GM23338 (cell line): ENCODE data around the gene ALOX15. TPM values are rescaled to one million over a fixed set of nuclear protein-coding genes. Genes with fewer than 3 reads are reported as not detected.

Source experiments
- ATAC-seq: fragments of 200-7000 bp; cut with Tn5 transposase; 3 replicates; pipeline ENCODE4 v1.9.1; 2020
- DNase-seq: peaks from one replicate; pipeline ENCODE4 v3.0.0-alpha.2; 2015; ENCODE audit warnings: low spot score
- H2AFZ ChIP-seq: fragments of 200-600 bp; sonication (generic); 2 replicates; pipeline ENCODE4 v1.8.0; 2016; ENCODE audit warnings: antibody characterized with exemption, mild to moderate bottlenecking, moderate library complexity
- H3F3A ChIP-seq: fragments of 200-600 bp; sonication (generic); replicated peaks from 2 replicates; pipeline ENCODE4 v1.8.0; 2017; ENCODE audit warnings: antibody characterized with exemption, mixed run types, low read depth
- H3K27ac ChIP-seq: fragments of 200-600 bp; sonication (generic); 2 replicates; pipeline ENCODE4 v1.6.1; 2016; ENCODE audit warnings: low read depth
- H3K27me3 ChIP-seq: fragments of 200-600 bp; sonication (generic); 2 replicates; pipeline ENCODE4 v1.8.0; 2016; ENCODE audit warnings: mild to moderate bottlenecking, mixed run types, moderate library complexity; ENCODE audit not compliant: insufficient read depth
- H3K36me3 ChIP-seq: fragments of 200-600 bp; sonication (generic); 2 replicates; pipeline ENCODE4 v1.8.0; 2016; ENCODE audit warnings: mild to moderate bottlenecking; ENCODE audit not compliant: insufficient read depth
- H3K4me1 ChIP-seq: fragments of 200-600 bp; sonication (generic); 2 replicates; pipeline ENCODE4 v1.8.0; 2016; ENCODE audit warnings: mild to moderate bottlenecking, moderate library complexity; ENCODE audit not compliant: insufficient read depth
- H3K4me2 ChIP-seq: fragments of 200-600 bp; sonication (generic); 2 replicates; pipeline ENCODE4 v1.7.1; 2017; ENCODE audit warnings: mixed run types
- H3K4me3 ChIP-seq: fragments of 200-600 bp; sonication (generic); 2 replicates; pipeline ENCODE4 v1.6.1; 2016; ENCODE audit warnings: mixed run types
- H3K79me2 ChIP-seq: fragments of 200-600 bp; sonication (generic); replicated peaks from 2 replicates; pipeline ENCODE4 v1.8.0; 2017; ENCODE audit warnings: mild to moderate bottlenecking; ENCODE audit not compliant: insufficient read depth
- H3K9me2 ChIP-seq: fragments of 200-600 bp; sonication (generic); 2 replicates; pipeline ENCODE4 v1.8.0; 2017; ENCODE audit not compliant: insufficient read depth
- H4K20me1 ChIP-seq: fragments of 200-600 bp; sonication (generic); replicated peaks from 2 replicates; pipeline ENCODE4 v1.8.0; 2017; ENCODE audit warnings: mild to moderate bottlenecking; ENCODE audit not compliant: insufficient read depth
- H3K27ac Mint-ChIP-seq: 2 replicates; pipeline ENCODE4 v1.8.0; 2020; ENCODE audit warnings: inconsistent platforms, mild to moderate bottlenecking, moderate library complexity, mixed read lengths
- H3K27me3 Mint-ChIP-seq: 3 replicates; pipeline ENCODE4 v1.8.0; 2022; ENCODE audit warnings: low read depth, mild to moderate bottlenecking, moderate library complexity, mixed read lengths, inconsistent platforms; ENCODE audit not compliant: insufficient read depth, poor library complexity
- H3K36me3 Mint-ChIP-seq: 3 replicates; pipeline ENCODE4 v1.8.0; 2021; ENCODE audit warnings: low read depth, mild to moderate bottlenecking, inconsistent platforms, moderate library complexity, mixed read lengths
- H3K4me1 Mint-ChIP-seq: 3 replicates; pipeline ENCODE4 v1.8.0; 2020; ENCODE audit warnings: mild to moderate bottlenecking, inconsistent platforms, mixed read lengths
- H3K4me3 Mint-ChIP-seq: 3 replicates; pipeline ENCODE4 v1.8.0; 2021; ENCODE audit warnings: moderate library complexity, mild to moderate bottlenecking, inconsistent platforms, mixed read lengths
- H3K9me3 Mint-ChIP-seq: 3 replicates; pipeline ENCODE4 v1.8.0; 2020; ENCODE audit warnings: moderate library complexity, mild to moderate bottlenecking, inconsistent platforms, mixed read lengths
- CTCF ChIP-seq, 2 experiments: fragments of 200-600 bp in 1 of 2; sonication (generic) in 1 of 2; conservative IDR thresholded peaks; 2 replicates each; pipeline versions ENCODE4 v1.5.1 to v1.6.1; 2016 to 2017; ENCODE audit warnings: antibody characterized with exemption in 2 of 2, low read depth in 2 of 2, mild to moderate bottlenecking in 2 of 2, moderate library complexity in 1 of 2
- ETS1 ChIP-seq: IDR thresholded peaks from 2 replicates; pipeline ENCODE4 v1.6.1; 2016; ENCODE audit warnings: antibody characterized with exemption
- EZH2 ChIP-seq: fragments of 200-600 bp; sonication (generic); IDR thresholded peaks from one replicate; pipeline ENCODE4 v1.8.0; 2017; ENCODE audit warnings: antibody characterized with exemption, mild to moderate bottlenecking, low read depth; ENCODE audit not compliant: unreplicated experiment
- EZH2phosphoT487 ChIP-seq: fragments of 200-600 bp; sonication (generic); IDR thresholded peaks from one replicate; pipeline ENCODE4 v1.8.1; 2018; ENCODE audit warnings: antibody characterized with exemption; ENCODE audit not compliant: unreplicated experiment
- JUNB ChIP-seq: IDR thresholded peaks from one replicate; pipeline ENCODE4 v1.6.1; 2016; ENCODE audit warnings: antibody characterized with exemption; ENCODE audit not compliant: unreplicated experiment
- NANOG ChIP-seq: IDR thresholded peaks from 2 replicates; pipeline ENCODE4 v1.6.1; 2016; ENCODE audit warnings: antibody characterized with exemption, borderline replicate concordance
- REST ChIP-seq: IDR thresholded peaks from one replicate; pipeline ENCODE4 v1.6.1; 2018; ENCODE audit warnings: antibody characterized with exemption; ENCODE audit not compliant: unreplicated experiment
- STAT1 ChIP-seq: IDR thresholded peaks from one replicate; pipeline ENCODE4 v1.6.1; 2016; ENCODE audit warnings: antibody characterized with exemption; ENCODE audit not compliant: unreplicated experiment
- ZNF114 ChIP-seq: fragments of 250-450 bp; sonication (Bioruptor Pico); IDR thresholded peaks from 2 replicates; pipeline ENCODE4 v1.5.0; 2020; ENCODE audit warnings: mild to moderate bottlenecking, moderate library complexity
- ZNF331 ChIP-seq: fragments of 250-450 bp; sonication (Bioruptor Pico); IDR thresholded peaks from 2 replicates; pipeline ENCODE4 v1.5.0; 2020; ENCODE audit warnings: low read depth, mild to moderate bottlenecking, moderate library complexity
- ZNF462 ChIP-seq: fragments of 250-450 bp; sonication (Bioruptor Pico); IDR thresholded peaks from 2 replicates; pipeline ENCODE4 v1.5.0; 2020; ENCODE audit warnings: mild to moderate bottlenecking, moderate library complexity
- polyA plus RNA-seq: library from polyadenylated mRNA; unstranded; fragments of >200 nt; fragmentation: Nextera tagmentation; extraction: Ambion mirVana; gene quantifications from 2 replicates; pipeline ENCODE4 v1.2.1, GENCODE V29; 2016
- total RNA-seq: library from RNA; depleted of rRNA; stranded (reverse); fragments of >200 nt; shearing (Covaris generic); gene quantifications from 2 replicates; pipeline ENCODE4 v1.2.3, GENCODE V29; 2014

Gene ALOX15
- total and polyA plus RNA-seq, 2 experiments from 2014 or later, result 1.2 to 1.4 TPM

GRCh38 chr17:4623249-4623648 is 18.2 kb downstream of the ALOX15 start (continued):
- TF ChIP-seq ZNF462 (no peak), ETS1 (no peak), ZNF331 (no peak), EZH2phosphoT487 (no peak)

- no peak overlapping the region for H3K4me2 ChIP-seq
- H3K27me3 ChIP-seq, result no peaks in the 10 kb centered on the region
- peaks cover 10% of the 10 kb centered on the region; the same call in 2 of the 3 replicates for H3K4me1 Mint-ChIP-seq
- H3K4me3 Mint-ChIP-seq, result no peak overlapping the region
- no peak overlapping the region for H2AFZ ChIP-seq
- no peak overlapping the region for H3K27ac ChIP-seq
- no peak overlapping the region for H3K4me3 ChIP-seq
- no peaks in the 10 kb centered on the region for H3K79me2 ChIP-seq
- no peaks in the 10 kb centered on the region for H3F3A ChIP-seq
- DNase-seq (no peak), ATAC-seq (no peak)
- no peaks in the 10 kb centered on the region for H3K36me3 Mint-ChIP-seq
- H4K20me1 ChIP-seq, result no peaks in the 10 kb centered on the region
- peaks cover 6% of the 10 kb centered on the region; the same call in 1 of the 2 replicates for H3K4me1 ChIP-seq
- no peaks in the 10 kb centered on the region for H3K9me2 ChIP-seq
- no peak overlapping the region for H3K27ac Mint-ChIP-seq
- no peaks in the 10 kb centered on the region for H3K36me3 ChIP-seq
- no peaks in the 10 kb centered on the region for H3K9me3 Mint-ChIP-seq
- H3K27me3 Mint-ChIP-seq, result no peaks in the 10 kb centered on the region
- TF ChIP-seq EZH2 (no peak), ETS1 (no peak), REST (no peak), NANOG (no peak), ZNF114 (no peak), STAT1 (no peak), ZNF331 (no peak), JUNB (no peak), CTCF (conservative IDR thresholded peaks at IDR 0.05; ENCODE audit: low read depth in 2 of 2) (no peak)
Measured at GRCh38 chr17:4622375-4622774, 19.1 kb downstream of the ALOX15 start.
